Kidney capillary endothelial cell (primary cell): ENCODE measurements around the gene APCDD1L.
"Not testable (repeated sequence)": the region's sequence is repeated elsewhere in the genome, so short reads cannot be mapped to it uniquely, and the experiment has no call there.

Experiments
- DNase-seq: peaks from one replicate; pipeline ENCODE4 v3.0.0-alpha.2; 2018; ENCODE audit warnings: low spot score

Gene APCDD1L

DNA sequence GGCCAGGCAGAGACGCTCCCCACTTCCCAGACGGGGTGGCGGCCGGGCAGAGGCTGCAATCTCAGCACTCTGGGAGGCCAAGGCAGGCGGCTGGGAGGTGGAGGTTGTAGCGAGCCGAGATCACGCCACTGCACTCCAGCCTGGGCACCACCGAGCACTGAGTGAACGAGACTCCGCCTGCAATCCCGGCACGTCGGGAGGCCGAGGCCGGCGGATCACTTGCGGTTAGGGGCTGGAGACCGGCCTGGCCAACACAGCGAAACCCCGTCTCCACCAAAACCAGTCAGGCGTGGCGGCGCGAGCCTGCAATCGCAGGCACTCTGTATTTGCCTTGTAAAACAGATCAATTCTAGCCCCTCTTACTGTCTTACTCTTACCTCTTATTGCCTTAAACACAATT lies 100.4 kb downstream of the APCDD1L start:
- not testable (repeated sequence) for DNase-seq

DNA sequence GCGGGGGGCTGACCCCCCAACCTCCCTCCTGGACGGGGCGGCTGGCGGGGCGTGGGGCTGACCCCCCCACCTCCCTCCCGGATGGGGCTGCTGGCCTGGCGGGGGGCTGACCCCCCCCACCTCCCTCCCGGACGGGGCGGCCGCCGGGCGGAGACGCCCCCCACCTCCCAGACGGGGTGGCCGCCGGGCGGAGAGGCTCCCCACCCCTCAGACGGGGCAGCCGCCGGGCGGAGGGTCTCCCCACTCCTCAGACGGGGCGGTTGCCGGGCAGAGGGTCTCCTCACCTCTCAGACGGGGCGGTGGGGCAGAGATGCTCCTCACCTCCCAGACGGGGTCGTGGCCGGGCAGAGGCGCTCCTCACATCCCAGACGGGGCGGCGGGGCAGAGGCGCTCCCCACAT lies 101.0 kb downstream of the APCDD1L start:
- not testable (repeated sequence) for DNase-seq
